NCI-H128 (cell line): ENCODE data around the gene FAM25G.

Experiments used
- DNase-seq: peaks from one replicate; lab custom pipeline; 2025; ENCODE audit not compliant: unreplicated experiment; lab: John Stamatoyannopoulos, UW

Gene FAM25G

DNA sequence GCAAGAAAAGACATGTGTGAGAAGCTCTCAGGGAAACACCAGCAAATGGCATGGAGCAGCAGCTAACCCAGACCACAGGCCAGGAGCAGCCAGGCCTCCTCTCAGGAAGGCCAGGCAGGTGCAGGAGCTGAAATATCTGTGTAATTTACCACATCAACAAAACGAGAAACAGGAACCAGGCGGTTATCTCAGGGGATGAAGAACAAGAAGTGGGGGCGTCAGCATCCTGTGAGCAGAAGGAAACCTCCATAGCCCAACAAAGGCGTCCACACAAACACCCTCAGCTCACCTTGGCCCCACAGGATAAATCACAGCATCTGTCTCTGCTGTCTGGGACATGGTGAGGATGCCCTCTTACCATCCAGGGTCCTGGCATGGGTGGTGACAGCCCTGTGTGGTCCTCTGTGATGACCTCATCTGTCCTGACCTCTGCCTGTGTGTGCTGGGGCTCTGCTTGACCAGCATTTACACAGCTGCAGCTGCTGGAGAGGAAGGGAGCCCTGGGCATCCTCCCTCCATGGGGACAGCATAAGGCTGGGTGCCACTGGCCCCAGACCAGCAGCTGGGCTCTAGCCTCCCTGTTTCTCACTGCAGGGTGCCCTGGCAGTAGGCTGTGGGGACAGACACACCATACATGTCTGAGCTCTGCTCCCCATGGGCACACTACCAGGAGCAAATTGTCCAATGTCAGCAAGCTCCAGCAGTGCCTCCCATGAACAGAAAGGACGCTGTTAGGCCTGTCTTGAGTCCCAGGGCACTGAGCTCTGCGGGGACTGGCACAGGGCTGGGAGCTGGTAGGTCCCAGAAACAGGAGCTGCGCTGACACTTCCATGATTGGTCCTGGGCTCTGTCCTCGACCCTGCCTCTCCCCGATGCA, 42.2 kb downstream of the FAM25G start:
- no peak for DNase-seq

GRCh38 chr10:47447705-47448104, 43.8 kb downstream of the FAM25G start:
- DNase-seq: no peak

DNA sequence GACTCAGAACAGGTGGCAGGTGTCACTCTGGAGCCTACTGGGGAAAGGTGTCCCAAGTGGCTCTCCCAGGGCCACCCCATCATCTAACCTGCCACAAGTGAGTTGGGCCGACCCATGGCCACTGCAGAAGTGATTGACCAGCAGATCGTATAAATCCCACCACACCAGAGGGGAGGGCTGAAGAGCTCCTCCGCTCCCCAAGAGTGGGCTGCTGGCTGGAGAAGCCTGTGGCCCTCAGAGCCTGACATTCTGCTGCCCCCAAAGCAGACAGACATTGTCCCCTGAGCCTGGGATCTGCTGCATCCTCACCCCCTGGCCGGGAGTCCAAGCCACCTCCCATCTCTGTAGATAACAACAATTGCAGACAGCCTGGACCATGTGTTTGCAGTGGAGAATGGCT, 44.3 kb downstream of the FAM25G start:
- DNase-seq: no peak

DNA sequence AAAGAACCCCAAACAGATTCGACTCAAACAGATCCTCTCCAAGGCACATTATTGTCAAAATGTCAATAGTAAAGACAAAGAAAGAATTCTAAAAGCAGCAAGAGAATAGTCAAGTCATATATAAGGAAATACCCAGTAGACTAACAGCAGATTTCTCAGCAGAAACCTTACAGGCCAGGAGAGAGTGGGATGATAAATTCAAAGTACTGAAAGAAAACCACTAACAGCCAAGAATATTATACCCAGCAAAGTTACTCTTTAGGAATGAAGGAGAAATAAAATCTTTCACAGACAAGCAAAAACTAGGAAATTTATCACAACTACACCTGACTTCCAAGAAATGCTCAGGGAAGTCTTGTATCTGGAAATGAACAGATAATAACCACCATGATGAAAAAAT, 45.8 kb downstream of the FAM25G start:
- no peak for DNase-seq

DNA sequence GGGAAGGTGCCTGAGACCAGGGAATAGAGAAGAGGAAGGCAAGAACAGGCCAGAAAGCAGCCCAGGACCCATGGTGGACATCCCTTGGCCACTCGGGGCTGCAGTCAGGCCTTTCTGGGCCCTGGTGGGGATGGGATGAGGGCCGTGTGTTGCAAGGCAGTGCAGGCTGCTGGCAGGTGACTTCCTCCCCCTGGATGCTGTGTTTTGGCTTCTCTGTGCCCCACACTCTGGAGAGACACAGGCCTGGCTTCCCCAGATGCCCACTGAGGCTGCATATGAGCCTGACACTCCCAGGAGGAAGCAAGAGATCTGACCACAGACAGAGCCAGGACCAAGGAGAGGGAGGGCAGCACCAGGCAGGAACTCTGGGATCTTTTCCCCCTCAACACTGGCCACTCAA, 47.5 kb downstream of the FAM25G start:
- DNase-seq: no peak

- no peak for DNase-seq
Measured at GRCh38 chr10:47443145-47443544, 48.4 kb downstream of the FAM25G start.

DNA sequence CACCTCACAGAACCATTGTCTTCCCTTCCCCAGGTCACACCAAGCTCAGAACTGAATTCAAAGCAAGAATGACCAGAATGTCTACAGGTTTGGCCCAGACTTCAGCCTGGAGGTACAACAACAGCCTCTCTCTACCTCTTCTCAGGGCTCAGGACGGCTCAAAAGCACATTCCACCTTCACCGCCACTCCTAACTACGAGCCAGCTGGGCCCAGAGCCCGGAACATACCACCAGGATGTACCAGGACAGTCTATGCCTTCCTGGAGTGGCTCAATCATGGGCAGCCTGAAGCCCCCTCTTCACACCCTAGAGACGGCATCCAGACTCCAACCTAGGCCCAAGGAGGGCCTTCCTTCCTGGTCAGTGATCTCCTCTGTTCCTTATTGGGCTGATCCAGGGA, 49.1 kb downstream of the FAM25G start:
- no peak for DNase-seq

DNA sequence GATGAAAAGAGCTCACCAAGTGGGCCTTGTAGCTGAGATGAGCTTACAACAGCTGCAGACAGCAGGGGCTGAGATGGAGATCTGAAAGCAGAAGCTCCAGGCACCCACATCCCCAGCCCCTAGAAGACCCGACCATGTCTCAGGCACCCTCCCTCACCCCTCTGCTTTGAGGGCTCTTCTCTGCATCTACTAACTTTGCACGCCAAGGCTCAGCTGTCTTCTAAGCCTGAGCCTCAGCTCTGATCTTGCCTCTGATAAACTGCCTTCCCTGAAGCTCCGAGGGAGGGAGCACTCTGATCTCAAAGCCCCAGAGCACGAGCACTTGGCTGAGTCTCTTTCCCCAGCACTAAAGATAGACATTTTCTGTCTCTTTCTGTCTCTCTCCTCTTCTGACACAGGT, 49.6 kb downstream of the FAM25G start:
- DNase-seq: no peak

GRCh38 chr10:47440207-47440606, 51.3 kb downstream of the FAM25G start:
- DNase-seq: no peak

DNA sequence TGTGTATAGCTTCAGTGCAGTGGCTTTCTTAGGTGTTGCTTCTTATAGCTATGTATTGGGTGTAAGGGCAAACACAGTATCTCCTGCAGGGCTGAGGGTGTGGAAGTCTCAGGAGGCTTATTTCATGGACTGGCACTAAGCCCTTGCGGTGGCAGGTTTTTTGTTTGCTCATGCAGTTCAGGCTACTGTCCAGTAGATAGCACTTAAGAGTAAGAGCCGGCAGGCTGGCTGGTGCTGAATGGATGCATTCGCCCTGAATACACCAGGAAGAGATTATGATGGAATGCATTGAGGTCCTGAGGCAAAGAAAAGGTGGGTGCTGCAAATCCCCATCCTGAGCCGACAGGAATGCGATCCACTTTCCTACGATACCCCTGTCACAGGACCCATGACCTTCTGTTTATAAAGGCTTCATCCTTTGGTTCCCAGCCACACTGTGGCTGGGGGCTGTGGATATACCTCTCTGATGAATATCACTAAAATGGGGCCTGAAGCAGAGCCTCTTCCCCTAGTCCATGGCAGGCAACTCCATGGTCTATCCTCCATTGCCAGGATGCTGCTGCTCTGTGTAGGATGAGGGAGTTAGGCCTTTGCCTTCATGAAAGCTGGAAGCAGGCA, 52.5 kb downstream of the FAM25G start:
- DNase-seq: no peak
